ENCODE results near the gene ZNF592.

ZNF592 gene

DNA sequence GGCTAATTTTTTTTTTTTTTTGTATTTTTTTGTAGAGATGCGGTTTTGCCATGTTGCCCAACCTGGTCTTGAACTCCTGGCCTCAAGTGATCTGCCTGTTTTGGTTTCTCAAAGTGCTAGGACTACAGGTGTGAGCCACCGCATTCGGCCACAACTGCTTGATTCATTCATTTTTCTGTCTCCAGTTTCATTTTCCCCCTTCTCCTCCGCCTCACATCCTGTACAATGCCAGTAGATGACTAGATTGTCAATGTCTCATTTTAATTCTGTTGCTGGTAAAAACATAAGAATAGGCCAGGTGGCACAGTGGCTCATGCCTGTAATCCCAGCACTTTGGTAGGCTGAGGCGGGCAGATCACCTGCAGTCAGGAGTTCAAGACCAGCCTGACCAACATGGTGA is 12.0 kb upstream of the ZNF592 start:
- peaks cover 56 to 65% of the 10 kb centered on the region in 2 experiments for H3K4me1 ChIP-seq (ENCODE audit: control insufficient read depth in 1 of 2, insufficient read depth in 1 of 2, low read depth in 1 of 2, low read length in 1 of 2)

DNA sequence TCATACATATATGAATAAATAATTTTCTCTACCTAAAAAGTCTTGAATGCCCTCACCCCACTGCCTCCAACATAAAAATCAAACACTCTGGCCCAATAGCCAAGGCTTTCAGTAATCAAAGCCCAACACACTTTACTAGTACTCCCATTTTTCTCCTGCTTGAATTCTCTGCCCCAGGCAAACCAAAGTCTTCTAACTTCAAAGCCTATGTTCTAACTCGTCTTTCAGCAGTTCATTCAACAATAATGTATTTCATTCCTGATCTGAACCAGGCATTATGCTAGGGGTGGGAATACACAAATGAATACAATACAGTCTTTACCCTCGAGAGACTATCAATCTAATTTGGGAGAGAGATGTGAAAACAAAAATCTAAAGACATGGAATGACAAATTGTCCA is 11.4 kb upstream of the ZNF592 start:
- Histone ChIP-seq H3K27ac (peak overlapping the region; percentile 99), H3K36me3 (no peaks in the 10 kb centered on the region), H3K9me3 (no peaks in the 10 kb centered on the region), H3K4me3 (ENCODE audit: low read depth in 1 of 2, low read length in 1 of 2) (no peak overlapping the region), H3K27me3 (no peaks in the 10 kb centered on the region), H3K4me1 (ENCODE audit: control insufficient read depth in 1 of 2, insufficient read depth in 1 of 2, low read depth in 1 of 2, low read length in 1 of 2) (peaks cover 56 to 59% of the 10 kb centered on the region in 2 experiments)
- TF ChIP-seq, protein P1, sequence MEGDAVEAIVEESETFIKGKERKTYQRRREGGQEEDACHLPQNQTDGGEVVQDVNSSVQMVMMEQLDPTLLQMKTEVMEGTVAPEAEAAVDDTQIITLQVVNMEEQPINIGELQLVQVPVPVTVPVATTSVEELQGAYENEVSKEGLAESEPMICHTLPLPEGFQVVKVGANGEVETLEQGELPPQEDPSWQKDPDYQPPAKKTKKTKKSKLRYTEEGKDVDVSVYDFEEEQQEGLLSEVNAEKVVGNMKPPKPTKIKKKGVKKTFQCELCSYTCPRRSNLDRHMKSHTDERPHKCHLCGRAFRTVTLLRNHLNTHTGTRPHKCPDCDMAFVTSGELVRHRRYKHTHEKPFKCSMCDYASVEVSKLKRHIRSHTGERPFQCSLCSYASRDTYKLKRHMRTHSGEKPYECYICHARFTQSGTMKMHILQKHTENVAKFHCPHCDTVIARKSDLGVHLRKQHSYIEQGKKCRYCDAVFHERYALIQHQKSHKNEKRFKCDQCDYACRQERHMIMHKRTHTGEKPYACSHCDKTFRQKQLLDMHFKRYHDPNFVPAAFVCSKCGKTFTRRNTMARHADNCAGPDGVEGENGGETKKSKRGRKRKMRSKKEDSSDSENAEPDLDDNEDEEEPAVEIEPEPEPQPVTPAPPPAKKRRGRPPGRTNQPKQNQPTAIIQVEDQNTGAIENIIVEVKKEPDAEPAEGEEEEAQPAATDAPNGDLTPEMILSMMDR (IDR thresholded peaks at IDR 0.05): no peak

More for the DNA sequence above, 12.0 kb upstream of the ZNF592 start:
- H3K9me3 ChIP-seq: no peaks in the 10 kb centered on the region
- peak overlapping the region in 1 of 2 experiments; percentile 41 for H3K4me3 ChIP-seq (ENCODE audit: low read depth in 1 of 2, low read length in 1 of 2)
- TF ChIP-seq, protein P1 (IDR thresholded peaks at IDR 0.05): no peak
- peak overlapping the region; percentile 99 for H3K27ac ChIP-seq
- no peaks in the 10 kb centered on the region for H3K27me3 ChIP-seq
- H3K36me3 ChIP-seq: no peaks in the 10 kb centered on the region

DNA sequence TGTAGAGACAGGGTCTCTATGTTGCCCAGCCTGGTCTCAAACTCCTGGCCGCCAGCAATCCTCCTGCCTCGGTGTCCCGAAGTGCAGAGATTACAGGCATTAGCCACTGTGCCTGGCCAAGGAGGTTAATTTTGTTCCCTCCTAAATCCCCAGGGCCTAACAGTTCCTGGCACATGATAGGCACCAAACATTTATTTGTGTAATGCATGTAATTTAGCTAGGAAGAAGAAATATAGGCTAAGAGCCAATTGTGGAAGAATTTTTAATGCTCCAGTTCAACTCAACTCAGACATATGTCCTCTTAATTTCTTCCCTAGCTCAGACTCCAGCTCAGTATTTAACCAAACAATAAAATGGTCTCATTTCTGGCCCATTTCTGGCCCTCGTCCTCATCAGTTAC is 7.7 kb upstream of the ZNF592 start:
- Histone ChIP-seq H3K36me3 (no peaks in the 10 kb centered on the region), H3K4me3 (ENCODE audit: low read depth in 1 of 2, low read length in 1 of 2) (no peak overlapping the region), H3K27me3 (no peaks in the 10 kb centered on the region)

DNA sequence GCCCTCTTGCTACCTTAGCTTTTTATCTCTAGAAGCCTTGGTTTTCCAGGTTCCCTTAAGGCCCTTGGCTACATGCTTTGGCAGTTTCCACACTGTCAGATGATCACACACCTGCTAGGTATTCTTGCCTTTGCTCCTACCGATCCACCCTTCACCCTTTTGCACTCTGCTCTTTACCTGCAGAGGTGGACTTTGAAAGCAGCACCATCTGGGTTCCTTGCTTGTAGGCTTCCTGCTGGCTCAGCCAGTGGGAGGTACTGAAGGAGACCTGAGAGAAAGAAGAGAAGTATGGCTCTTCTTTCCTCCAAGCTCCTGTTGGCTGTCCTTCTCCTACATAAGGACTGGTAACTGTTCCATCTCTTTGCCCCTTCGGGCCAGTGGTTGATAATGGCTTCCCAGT is 7.3 kb upstream of the ZNF592 start:
- Histone ChIP-seq H3K4me3 (ENCODE audit: low read depth in 1 of 2, low read length in 1 of 2) (no peak overlapping the region), H3K4me1 (ENCODE audit: control insufficient read depth in 1 of 2, insufficient read depth in 1 of 2, low read depth in 1 of 2, low read length in 1 of 2) (peaks cover 41 to 48% of the 10 kb centered on the region in 2 experiments), H3K9me3 (no peaks in the 10 kb centered on the region), H3K36me3 (no peaks in the 10 kb centered on the region), H3K27me3 (no peaks in the 10 kb centered on the region), H3K27ac (peak overlapping the region; percentile 52)
- TF ChIP-seq, protein P1 (IDR thresholded peaks at IDR 0.05): no peak

More for the DNA sequence above, 7.7 kb upstream of the ZNF592 start:
- Histone ChIP-seq H3K9me3 (no peaks in the 10 kb centered on the region), H3K4me1 (ENCODE audit: control insufficient read depth in 1 of 2, insufficient read depth in 1 of 2, low read depth in 1 of 2, low read length in 1 of 2) (peaks cover 41 to 48% of the 10 kb centered on the region in 2 experiments), H3K27ac (peak overlapping the region; percentile 52)
- TF ChIP-seq, protein P1 (IDR thresholded peaks at IDR 0.05): no peak

DNA sequence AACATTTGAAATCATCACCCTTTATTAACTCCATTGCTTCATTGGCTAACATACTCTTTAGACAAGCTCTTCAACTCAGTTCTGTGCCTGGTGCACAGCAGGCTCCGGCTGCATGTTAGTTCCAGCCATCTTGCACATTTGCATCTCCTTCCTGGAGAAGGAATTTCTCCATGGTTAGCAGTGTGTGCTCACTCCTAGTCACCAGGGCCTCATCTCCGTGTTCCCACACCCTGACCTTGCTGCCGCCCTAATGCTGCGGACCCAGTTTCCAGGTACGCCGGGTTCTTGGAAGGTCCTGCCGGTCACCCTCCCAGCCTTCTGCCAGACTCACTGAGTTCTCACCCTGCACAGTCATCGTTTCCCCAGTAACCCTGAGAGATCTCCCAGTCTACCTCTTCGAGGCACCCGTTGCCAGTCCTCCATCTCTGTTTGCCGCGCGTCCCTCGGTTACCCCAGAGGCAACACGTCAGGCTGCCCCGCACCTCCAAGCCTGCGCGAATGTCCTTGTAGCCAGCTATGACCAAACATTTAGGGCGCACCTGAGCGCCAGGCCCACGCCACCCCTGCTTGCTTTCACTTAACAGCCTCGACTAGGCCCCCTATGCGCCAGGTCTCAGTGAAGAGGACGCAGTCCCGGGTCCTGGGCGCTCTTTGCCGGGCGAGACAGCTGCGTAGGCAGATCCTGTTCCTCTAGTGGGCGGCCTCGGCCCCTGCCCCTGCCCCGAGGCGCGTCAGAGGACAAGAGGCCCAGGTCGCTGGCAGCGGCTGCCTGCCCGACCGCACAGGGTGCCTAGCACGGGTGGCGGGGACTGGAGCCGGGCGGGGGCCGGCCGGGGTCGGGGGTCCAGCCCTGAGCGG is 747 bp upstream of the ZNF592 start:
- H3K4me3 ChIP-seq (ENCODE audit: low read depth in 1 of 2, low read length in 1 of 2): peak overlapping the region; percentile 95
- H3K27ac ChIP-seq: peak overlapping the region; percentile 100
- H3K4me1 ChIP-seq (ENCODE audit: control insufficient read depth in 1 of 2, insufficient read depth in 1 of 2, low read depth in 1 of 2, low read length in 1 of 2): peaks cover 61 to 62% of the 10 kb centered on the region in 2 experiments
- no peaks in the 10 kb centered on the region for H3K9me3 ChIP-seq
- H3K27me3 ChIP-seq: no peaks in the 10 kb centered on the region
- no peaks in the 10 kb centered on the region for H3K36me3 ChIP-seq
- TF ChIP-seq, protein P1 (IDR thresholded peaks at IDR 0.05): peak; percentile 53
